GM12878 (cell line): ENCODE measurements around the gene GRIP2. TPM values are rescaled to one million over a fixed set of nuclear protein-coding genes. Genes with fewer than 3 reads are reported as not detected.
A peak's percentile ranks its signal among the peaks of the same experiment; 100 is the strongest.

Experiments
- ATAC-seq: fragments of 200-7000 bp; cut with Tn5 transposase; 3 replicates; pipeline ENCODE4 v1.9.1; 2020; ENCODE audit warnings: mild to moderate bottlenecking, moderate library complexity
- BruUV-seq: library from RNA; stranded (reverse); fragments of 400-500 nt; replicated peaks from 2 replicates; lab custom pipeline; 2021; lab: Mats Ljungman, UMichigan
- CTCF ChIA-PET: fragments of 300-600 bp; sonication (Branson Sonifier 250); formaldehyde crosslinking; extraction: SDS; loops from one replicate; lab custom pipeline; 2021; ENCODE audit warnings: inconsistent platforms; lab: Yijun Ruan, JAX
- POLR2A ChIA-PET: fragments of 350-600 bp; formaldehyde crosslinking; extraction: SDS; loops from one replicate; lab custom pipeline; 2021; ENCODE audit warnings: inconsistent platforms; lab: Charles Lee
- RAD21 ChIA-PET: fragments of 300-600 bp; sonication (Branson Sonifier 250); formaldehyde crosslinking; loops from one replicate; lab custom pipeline; 2023; ENCODE audit warnings: antibody characterized with exemption; ENCODE audit not compliant: unreplicated experiment; lab: Charles Lee
- SMC1A ChIA-PET: fragments of 300-600 bp; sonication (Branson Sonifier 250); formaldehyde crosslinking; loops from one replicate; lab custom pipeline; 2023; ENCODE audit not compliant: unreplicated experiment, uncharacterized antibody; lab: Charles Lee
- DNase-seq: peaks from one replicate; pipeline ENCODE4 v3.0.0-alpha.2; 2011; ENCODE audit warnings: low read depth, low spot score
- FAIRE-seq: peaks from 3 replicates; lab custom pipeline; 2011; peaks lifted over from hg19 to GRCh38; lab: Jason Lieb, UNC
- H2AFZ ChIP-seq: 2 replicates; pipeline ENCODE4 v1.6.0; 2011; ENCODE audit warnings: low read depth, low read length, control low read depth; ENCODE audit not compliant: control insufficient read depth
- H3K27ac ChIP-seq: 2 replicates; pipeline ENCODE4 v1.5.1; 2011; ENCODE audit warnings: control low read depth; ENCODE audit not compliant: control insufficient read depth, insufficient read depth
- H3K27me3 ChIP-seq, 2 experiments: replicated peaks in 1 of 2; 2 replicates each; pipeline versions ENCODE4 v1.6.0 to v1.6.1; 2011; ENCODE audit warnings: low read length in 1 of 2; ENCODE audit not compliant: control insufficient read depth in 2 of 2, insufficient read depth in 2 of 2
- H3K36me3 ChIP-seq, 2 experiments: 2 replicates each; pipeline ENCODE4 v1.5.1; 2011; ENCODE audit warnings: low read length in 1 of 2; ENCODE audit not compliant: control insufficient read depth in 2 of 2, insufficient read depth in 2 of 2
- H3K4me1 ChIP-seq: 2 replicates; pipeline ENCODE4 v1.6.1; 2011; ENCODE audit warnings: mild to moderate bottlenecking, low read length, moderate library complexity, mixed read lengths; ENCODE audit not compliant: control insufficient read depth, insufficient read depth
- H3K4me2 ChIP-seq: 2 replicates; pipeline ENCODE4 v1.6.0; 2011; ENCODE audit warnings: control low read depth; ENCODE audit not compliant: control insufficient read depth, insufficient read depth
- H3K4me3 ChIP-seq: fragments of 200-600 bp; sonication (generic); 2 replicates; pipeline ENCODE4 v1.5.1; 2016
- H3K79me2 ChIP-seq: 2 replicates; pipeline ENCODE4 v1.6.0; 2011; ENCODE audit warnings: low read length; ENCODE audit not compliant: control insufficient read depth, insufficient read depth
- H3K9ac ChIP-seq: 2 replicates; pipeline ENCODE4 v1.8.0; 2011; ENCODE audit warnings: low read length, control low read depth, mixed read lengths; ENCODE audit not compliant: control insufficient read depth, insufficient read depth
- H3K9me3 ChIP-seq: replicated peaks from 3 replicates; pipeline ENCODE4 v1.5.1; 2011; ENCODE audit warnings: mild to moderate bottlenecking, low read length; ENCODE audit not compliant: control insufficient read depth, insufficient read depth
- H4K20me1 ChIP-seq: 2 replicates; pipeline ENCODE4 v1.6.0; 2011; ENCODE audit not compliant: control insufficient read depth, insufficient read depth
- CBFB ChIP-seq: IDR thresholded peaks from 2 replicates; pipeline ENCODE4 v1.6.1; 2016; ENCODE audit warnings: antibody characterized with exemption, low read depth
- CBX3 ChIP-seq: fragments of 200-600 bp; sonication (generic); IDR thresholded peaks from 2 replicates; pipeline ENCODE4 v1.6.1; 2016; ENCODE audit warnings: low read depth, borderline replicate concordance
- CBX5 ChIP-seq: sonication (generic); IDR thresholded peaks from 2 replicates; pipeline ENCODE4 v1.6.1; 2016; ENCODE audit warnings: low read depth, moderate library complexity, mild to moderate bottlenecking, inconsistent platforms
- CTCF ChIP-seq, 3 experiments: IDR thresholded peaks in 2 of 3; conservative IDR thresholded peaks in 1 of 3; 2 replicates each; pipeline ENCODE4 v1.5.1; 2011; ENCODE audit warnings: low read depth in 3 of 3, low read length in 3 of 3, mild to moderate bottlenecking in 3 of 3, control low read depth in 2 of 3, moderate library complexity in 2 of 3, inconsistent platforms in 1 of 3, mixed read lengths in 1 of 3; ENCODE audit not compliant: control insufficient read depth in 2 of 3, insufficient read depth in 1 of 3; ENCODE audit errors: extremely low read depth in 1 of 3
- EED ChIP-seq: sonication (generic); IDR thresholded peaks from 2 replicates; pipeline ENCODE4 v1.6.1; 2016; ENCODE audit warnings: antibody characterized with exemption, low read depth
- HCFC1 ChIP-seq: fragments of 150-350 bp; IDR thresholded peaks from 2 replicates; pipeline ENCODE4 v1.6.1; 2014; ENCODE audit warnings: low read length
- KLF5 ChIP-seq: fragments of 450-650 bp; IDR thresholded peaks from 2 replicates; pipeline ENCODE4 v1.6.1; 2014; ENCODE audit warnings: mild to moderate bottlenecking; ENCODE audit not compliant: partially characterized antibody
- MTA2 ChIP-seq: fragments of 450-650 bp; IDR thresholded peaks from 2 replicates; pipeline ENCODE4 v1.6.1; 2016; ENCODE audit warnings: low read depth, mild to moderate bottlenecking, moderate library complexity
- NFYA ChIP-seq: IDR thresholded peaks from 2 replicates; pipeline ENCODE4 v1.6.1; 2011; ENCODE audit warnings: low read depth, mild to moderate bottlenecking, low read length, improper control_type of control experiment, borderline replicate concordance
- NR2F1 ChIP-seq: fragments of 450-650 bp; conservative IDR thresholded peaks from 2 replicates; pipeline ENCODE4 v1.6.1; 2017; ENCODE audit warnings: mild to moderate bottlenecking
- NRF1 ChIP-seq: conservative IDR thresholded peaks from 2 replicates; pipeline ENCODE4 v1.6.1; 2011; ENCODE audit warnings: mild to moderate bottlenecking, low read depth, low read length, improper control_type of control experiment
- RAD21 ChIP-seq: IDR thresholded peaks from 2 replicates; pipeline ENCODE4 v1.6.1; 2011; ENCODE audit warnings: mild to moderate bottlenecking, low read depth, low read length, moderate library complexity; ENCODE audit not compliant: insufficient read depth
- RCOR1 ChIP-seq: conservative IDR thresholded peaks from 2 replicates; pipeline ENCODE4 v1.6.1; 2012; ENCODE audit warnings: low read depth, low read length, improper control_type of control experiment
- RFX5 ChIP-seq: IDR thresholded peaks from 2 replicates; pipeline ENCODE4 v1.6.1; 2011; ENCODE audit warnings: low read depth, low read length, improper control_type of control experiment
- RUNX3 ChIP-seq: IDR thresholded peaks from 2 replicates; pipeline ENCODE4 v1.6.1; 2012; ENCODE audit warnings: low read length, inconsistent platforms
- SMC3 ChIP-seq: IDR thresholded peaks from 2 replicates; pipeline ENCODE4 v1.6.1; 2011; ENCODE audit warnings: low read length, improper control_type of control experiment, borderline replicate concordance
- SRF ChIP-seq, 2 experiments: IDR thresholded peaks; 2 replicates each; pipeline ENCODE4 v1.6.1; 2011; ENCODE audit warnings: low read depth in 2 of 2, low read length in 2 of 2, mild to moderate bottlenecking in 1 of 2, moderate library complexity in 1 of 2
- STAT3 ChIP-seq: IDR thresholded peaks from 2 replicates; pipeline ENCODE4 v1.6.1; 2011; ENCODE audit warnings: low read depth, low read length, improper control_type of control experiment
- TBL1XR1 ChIP-seq: IDR thresholded peaks from 2 replicates; pipeline ENCODE4 v1.6.1; 2012; ENCODE audit warnings: low read depth, low read length, improper control_type of control experiment
- YY1 ChIP-seq: IDR thresholded peaks from 2 replicates; pipeline ENCODE4 v1.6.1; 2011; ENCODE audit warnings: low read depth, mild to moderate bottlenecking, low read length
- ZNF217 ChIP-seq: fragments of 450-650 bp; IDR thresholded peaks from 2 replicates; pipeline ENCODE4 v1.6.1; 2017; ENCODE audit warnings: antibody characterized with exemption, mild to moderate bottlenecking
- ZSCAN29 ChIP-seq: fragments of 450-650 bp; IDR thresholded peaks from 2 replicates; pipeline ENCODE4 v1.6.1; 2017; ENCODE audit warnings: mild to moderate bottlenecking, moderate library complexity
- WGBS: methylation state at CpG from one replicate; pipeline ENCODE4 v1.1.6; 2016; ENCODE audit warnings: low lambda C conversion rate; ENCODE audit not compliant: insufficient replicate concordance, insufficient coverage; ENCODE audit errors: missing lambda C conversion rate; 5-methylcytosine and 5-hydroxymethylcytosine counted together
- in situ Hi-C: fragments of 300-500 bp; cut with MboI; formaldehyde crosslinking; loops from 9 replicates; pipeline ENCODE4 v1.14.3; 2018; ENCODE audit warnings: mixed read lengths
- intact Hi-C: fragments of 100-400 bp; cut with micrococcal nuclease; formaldehyde crosslinking; loops from one replicate; pipeline ENCODE4 v1.14.2; 2022; ENCODE audit not compliant: unreplicated experiment
- polyA plus RNA-seq, 11 experiments: library from polyadenylated mRNA; depleted of rRNA in 4 of 11; unstranded in 6 of 11; stranded (reverse) in 5 of 11; fragments of >200 nt; fragmentation: Nextera tagmentation in 4 of 11; fragmentation: Illumina TruSeq in 1 of 11; extraction: Ambion mirVana in 4 of 11; extraction: Trizol in 1 of 11; gene quantifications; 1 replicate in 1 of 11; 2 replicates in 10 of 11; pipeline versions ENCODE4 v1.2.1 to v1.2.3, GENCODE V29; 2011 to 2016; ENCODE audit warnings: inconsistent platforms in 2 of 11, missing spikeins in 2 of 11, low read depth in 1 of 11
- total RNA-seq, 4 experiments: library from RNA; depleted of rRNA in 3 of 4; stranded (reverse); fragments of >200 nt in 3 of 4; fragmentation: Illumina TruSeq in 1 of 4; extraction: Trizol in 1 of 4; gene quantifications; 2 replicates each; pipeline versions ENCODE4 v1.2.1 to v1.2.3, GENCODE V29; 2013 to 2021
- TF ChIP-seq, protein P1 (sequence below): fragments of 150-350 bp; IDR thresholded peaks from 2 replicates; pipeline ENCODE4 v1.6.1; 2014; ENCODE audit warnings: mild to moderate bottlenecking, low read depth, low read length

GRIP2 gene
- total and polyA plus RNA-seq, 10 of the 15 experiments (the other 5 are each of a cell fraction or from before 2014, with no cell fraction given), result not detected

DNA sequence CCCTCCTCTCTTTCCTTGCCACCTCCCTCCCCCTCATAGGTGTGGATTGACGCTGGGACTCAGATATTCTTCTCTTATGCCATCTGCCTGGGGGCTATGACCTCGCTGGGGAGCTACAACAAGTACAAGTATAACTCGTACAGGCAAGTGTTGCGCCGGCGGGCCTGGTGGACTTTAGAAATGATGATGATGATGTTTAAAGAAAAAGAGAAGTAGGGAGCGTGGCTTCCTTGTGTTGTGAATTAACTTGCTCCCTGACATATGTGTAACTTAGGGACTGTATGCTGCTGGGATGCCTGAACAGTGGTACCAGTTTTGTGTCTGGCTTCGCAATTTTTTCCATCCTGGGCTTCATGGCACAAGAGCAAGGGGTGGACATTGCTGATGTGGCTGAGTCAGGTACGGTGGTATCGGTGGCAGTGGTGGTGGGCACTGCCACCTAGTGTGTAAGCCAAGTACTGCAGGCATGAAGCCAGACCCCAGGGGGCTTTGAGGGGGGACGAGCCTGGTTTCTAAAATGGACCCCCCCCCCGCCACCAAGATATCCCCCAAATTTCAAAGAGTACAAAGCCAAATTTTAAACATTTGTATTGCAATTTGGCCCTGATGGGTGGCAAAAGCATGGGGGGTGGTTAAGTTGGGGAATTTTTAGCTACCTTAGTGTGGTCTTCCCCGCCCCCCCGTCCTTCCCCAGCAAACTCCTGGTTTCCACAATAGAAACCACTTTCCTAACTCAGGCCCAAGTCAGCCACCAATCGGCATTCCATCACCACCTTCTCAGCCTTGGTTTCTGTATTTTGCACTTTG lies 72.1 kb downstream of the GRIP2 start:
- H3K27ac ChIP-seq, result no peak overlapping the region
- H3K79me2 ChIP-seq, result no peaks in the 10 kb centered on the region
- no peak overlapping the region for H3K4me2 ChIP-seq
- H3K4me1 ChIP-seq, result no peaks in the 10 kb centered on the region
- H3K9me3 ChIP-seq, result no peaks in the 10 kb centered on the region
- no peak overlapping the region for H3K4me3 ChIP-seq
- ChIA-PET SMC1A (interaction anchor here (0.7 to 2.9 kb wide), 16 partner anchors 8 to 571 kb away, joined by 3 to 26 read pairs (median 4); no protein-coding TSS in a partner anchor), CTCF (interaction anchor here (0.6 to 3.5 kb wide), 34 partner anchors 10 to 630 kb away, joined by 3 to 46 read pairs (median 4); partner anchors contain the start of gene SLC6A6), POLR2A (interaction anchor here (0.7 to 0.8 kb wide), 2 partner anchors 29 to 407 kb away, joined by 4 to 5 read pairs; no protein-coding TSS in a partner anchor), RAD21 (interaction anchor here (0.7 to 2.9 kb wide), 9 partner anchors 8 to 571 kb away, joined by 3 to 26 read pairs (median 4); partner anchors contain the start of gene LSM3)
- H4K20me1 ChIP-seq, result no peaks in the 10 kb centered on the region
- BruUV-seq, result no TSS peak
- ATAC-seq (peak; percentile 89), DNase-seq (no peak), FAIRE-seq (peak; percentile 64)
- H3K9ac ChIP-seq, result no peak overlapping the region
- TF ChIP-seq NFYA (no peak), SMC3 (peak; percentile 90), ZSCAN29 (0 out of 2 replicates have a peak, but pooled peaks have one; percentile 37), RFX5 (no peak), RCOR1 (no peak), TBL1XR1 (0 out of 2 replicates have a peak, but pooled peaks have one; percentile 34), NRF1 (no peak), NR2F1 (no peak), ZNF217 (no peak), EED (no peak), CBFB (no peak), KLF5 (no peak), CBX5 (no peak), SRF (IDR thresholded peaks at IDR 0.05; ENCODE audit: low read depth in 2 of 2, low read length in 2 of 2) (no peak), CBX3 (no peak), YY1 (peak; percentile 61; the same call in 1 of the 2 replicates), RUNX3 (0 out of 2 replicates have a peak, but pooled peaks have one; percentile 19), RAD21 (peak; percentile 79), HCFC1 (no peak), CTCF (IDR thresholded peaks at IDR 0.05 in 2 of 3, conservative IDR thresholded peaks at IDR 0.05 in 1 of 3; ENCODE audit: control insufficient read depth in 2 of 3, extremely low read depth in 1 of 3, insufficient read depth in 1 of 3, low read depth in 3 of 3, low read length in 3 of 3) (peak; percentile 67 to 85 (median 84)), MTA2 (no peak), STAT3 (no peak)
- TF ChIP-seq, protein P1, sequence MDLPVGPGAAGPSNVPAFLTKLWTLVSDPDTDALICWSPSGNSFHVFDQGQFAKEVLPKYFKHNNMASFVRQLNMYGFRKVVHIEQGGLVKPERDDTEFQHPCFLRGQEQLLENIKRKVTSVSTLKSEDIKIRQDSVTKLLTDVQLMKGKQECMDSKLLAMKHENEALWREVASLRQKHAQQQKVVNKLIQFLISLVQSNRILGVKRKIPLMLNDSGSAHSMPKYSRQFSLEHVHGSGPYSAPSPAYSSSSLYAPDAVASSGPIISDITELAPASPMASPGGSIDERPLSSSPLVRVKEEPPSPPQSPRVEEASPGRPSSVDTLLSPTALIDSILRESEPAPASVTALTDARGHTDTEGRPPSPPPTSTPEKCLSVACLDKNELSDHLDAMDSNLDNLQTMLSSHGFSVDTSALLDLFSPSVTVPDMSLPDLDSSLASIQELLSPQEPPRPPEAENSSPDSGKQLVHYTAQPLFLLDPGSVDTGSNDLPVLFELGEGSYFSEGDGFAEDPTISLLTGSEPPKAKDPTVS, result no peak
- in situ Hi-C loops, result no loop called here
- no peaks in the 10 kb centered on the region for H3K27me3 ChIP-seq
- 52% methylated on average over 15 of the region's 15 CpGs for WGBS
- peaks cover 4 to 6% of the 10 kb centered on the region in 2 experiments for H3K36me3 ChIP-seq
- intact Hi-C loops, result loop anchor here (1.0 to 5.0 kb wide), 4 partner anchors 66 to 571 kb away; partner anchors contain the start of gene SLC6A6
- H2AFZ ChIP-seq, result no peak overlapping the region
